Esophagus squamous epithelium (tissue), 4 donors: ENCODE data around the gene ARHGAP42.

Source experiments
- POLR2A ChIP-seq, 4 donors: fragments of 450-650 bp; IDR thresholded peaks; one replicate each; pipeline ENCODE4 v1.6.1; 2017; ENCODE audit warnings: antibody characterized with exemption in 4 of 4, mild to moderate bottlenecking in 4 of 4, moderate library complexity in 3 of 4
- TF ChIP-seq, protein P1 (sequence below), 6 experiments: fragments of 450-650 bp in 4 of 6; fragments of 200-600 bp in 2 of 6; sonication (generic) in 2 of 6; IDR thresholded peaks; one replicate each; pipeline ENCODE4 v1.5.1; 2016 to 2019; ENCODE audit warnings: antibody characterized with exemption in 6 of 6, mild to moderate bottlenecking in 4 of 6, moderate library complexity in 4 of 6

DNA sequence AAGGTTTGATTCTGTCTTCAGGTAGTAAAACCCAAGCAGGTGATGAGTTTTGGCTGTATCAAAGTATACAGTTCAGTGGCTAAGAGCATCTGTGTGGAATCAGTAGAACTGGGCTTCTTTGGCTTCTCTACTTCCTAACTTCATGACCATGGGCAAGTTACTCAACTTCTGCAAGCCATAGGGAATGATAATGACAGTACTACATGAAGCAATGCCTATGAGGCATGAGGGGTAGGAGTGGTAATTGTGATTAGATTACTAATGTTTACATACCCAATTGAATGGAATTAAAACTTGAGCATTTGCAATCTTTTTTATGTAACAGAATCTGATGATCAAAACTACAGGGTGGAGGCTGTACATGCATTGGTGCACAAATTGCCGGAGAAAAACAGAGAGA lies 278.3 kb downstream of the ARHGAP42 start:
- no peak for TF ChIP-seq POLR2A (IDR thresholded peaks at IDR 0.05)
- TF ChIP-seq, protein P1, sequence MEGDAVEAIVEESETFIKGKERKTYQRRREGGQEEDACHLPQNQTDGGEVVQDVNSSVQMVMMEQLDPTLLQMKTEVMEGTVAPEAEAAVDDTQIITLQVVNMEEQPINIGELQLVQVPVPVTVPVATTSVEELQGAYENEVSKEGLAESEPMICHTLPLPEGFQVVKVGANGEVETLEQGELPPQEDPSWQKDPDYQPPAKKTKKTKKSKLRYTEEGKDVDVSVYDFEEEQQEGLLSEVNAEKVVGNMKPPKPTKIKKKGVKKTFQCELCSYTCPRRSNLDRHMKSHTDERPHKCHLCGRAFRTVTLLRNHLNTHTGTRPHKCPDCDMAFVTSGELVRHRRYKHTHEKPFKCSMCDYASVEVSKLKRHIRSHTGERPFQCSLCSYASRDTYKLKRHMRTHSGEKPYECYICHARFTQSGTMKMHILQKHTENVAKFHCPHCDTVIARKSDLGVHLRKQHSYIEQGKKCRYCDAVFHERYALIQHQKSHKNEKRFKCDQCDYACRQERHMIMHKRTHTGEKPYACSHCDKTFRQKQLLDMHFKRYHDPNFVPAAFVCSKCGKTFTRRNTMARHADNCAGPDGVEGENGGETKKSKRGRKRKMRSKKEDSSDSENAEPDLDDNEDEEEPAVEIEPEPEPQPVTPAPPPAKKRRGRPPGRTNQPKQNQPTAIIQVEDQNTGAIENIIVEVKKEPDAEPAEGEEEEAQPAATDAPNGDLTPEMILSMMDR (IDR thresholded peaks at IDR 0.05) = no peak
